ENCODE measurements around the gene DEK. TPM values are rescaled to one million over a fixed set of nuclear protein-coding genes. Genes with fewer than 3 reads are reported as not detected.
"Not testable (repeated sequence)": the region's sequence is repeated elsewhere in the genome, so short reads cannot be mapped to it uniquely, and the experiment has no call there.

The DEK gene
- total RNA-seq, 1 donor from 2014 or later, result 64.2 TPM

DNA sequence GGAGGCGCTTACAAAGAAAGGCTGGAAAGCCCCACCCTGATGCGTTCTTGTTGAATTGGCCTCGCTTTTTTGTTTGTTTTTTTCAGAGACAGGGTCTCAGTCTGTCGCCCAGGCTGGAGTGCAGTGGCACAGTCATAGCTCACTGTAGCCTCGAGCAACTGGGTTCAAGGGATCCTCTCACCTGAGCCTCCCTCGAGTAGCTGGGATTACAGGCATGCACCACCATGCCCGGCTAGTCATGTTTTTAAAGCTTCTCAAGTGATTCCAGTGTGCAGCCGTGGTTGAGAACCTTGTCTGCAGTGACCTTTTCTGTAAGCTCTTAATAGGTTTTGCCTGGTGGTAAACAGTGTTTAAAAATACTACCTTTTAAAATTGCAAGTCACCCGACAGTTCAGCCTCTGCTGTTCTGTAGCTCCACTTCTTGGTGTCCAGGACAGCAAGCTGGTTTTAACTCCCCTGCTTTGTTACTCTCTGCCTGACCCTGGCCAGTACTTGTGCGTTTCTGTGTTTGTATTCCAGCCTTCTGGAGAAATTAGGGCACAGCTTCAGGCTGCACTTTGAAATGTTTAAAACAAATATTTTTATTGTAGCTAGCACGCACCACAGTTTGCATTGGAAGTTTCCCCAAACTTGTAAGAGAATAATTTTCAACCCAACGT is 54.7 kb downstream of the DEK start:
- Histone ChIP-seq H3K4me1 (ENCODE audit: control insufficient read depth in 3 of 3, insufficient read depth in 3 of 3, low read length in 3 of 3) (no peaks in the 10 kb centered on the region), H3K9me3 (ENCODE audit: control insufficient read depth in 3 of 3, low read length in 3 of 3) (no peaks in the 10 kb centered on the region), H3K4me3 (ENCODE audit: low read length in 3 of 3) (no peak overlapping the region), H3K27ac (ENCODE audit: low read depth, low read length) (no peak overlapping the region), H3K9ac (ENCODE audit: low read depth in 1 of 3, low read length in 3 of 3) (no peak overlapping the region), H3K36me3 (ENCODE audit: control insufficient read depth in 3 of 3, insufficient read depth in 3 of 3, low read length in 3 of 3) (peaks cover 2 to 23% (median 21%) of the 10 kb centered on the region in 3 donors), H3K27me3 (ENCODE audit: control insufficient read depth in 3 of 3, insufficient read depth in 3 of 3, low read length in 3 of 3) (no peaks in the 10 kb centered on the region)

DNA sequence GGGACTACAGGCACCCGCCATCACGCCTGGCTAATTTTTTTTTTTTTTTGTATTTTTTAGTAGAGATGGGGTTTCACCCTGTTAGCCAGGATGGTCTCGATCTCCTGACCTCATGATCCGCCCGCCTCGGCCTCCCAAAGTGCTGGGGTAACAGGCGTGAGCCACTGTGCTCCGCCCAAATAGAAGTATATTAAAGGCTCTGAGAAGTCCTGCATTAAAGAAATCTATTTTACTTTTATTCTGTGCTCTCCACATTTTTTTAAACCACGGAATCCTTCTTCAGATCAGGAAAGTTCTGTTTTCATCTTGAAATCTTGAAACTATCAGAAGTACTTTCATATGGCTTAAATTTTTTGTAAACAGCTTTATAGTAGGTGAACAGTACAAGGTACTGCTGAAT is 55.6 kb downstream of the DEK start:
- H3K4me1 ChIP-seq (ENCODE audit: control insufficient read depth in 3 of 3, insufficient read depth in 3 of 3, low read length in 3 of 3); H3K27me3 ChIP-seq (ENCODE audit: control insufficient read depth in 3 of 3, insufficient read depth in 3 of 3, low read length in 3 of 3); H3K9me3 ChIP-seq (ENCODE audit: control insufficient read depth in 3 of 3, low read length in 3 of 3); H3K4me3 ChIP-seq (ENCODE audit: low read length in 3 of 3); H3K27ac ChIP-seq (ENCODE audit: low read depth, low read length); H3K9ac ChIP-seq (ENCODE audit: low read depth in 1 of 3, low read length in 3 of 3): not testable (repeated sequence)
- peaks cover 2 to 21% (median 20%) of the 10 kb centered on the region in 3 donors for H3K36me3 ChIP-seq (ENCODE audit: control insufficient read depth in 3 of 3, insufficient read depth in 3 of 3, low read length in 3 of 3)

DNA sequence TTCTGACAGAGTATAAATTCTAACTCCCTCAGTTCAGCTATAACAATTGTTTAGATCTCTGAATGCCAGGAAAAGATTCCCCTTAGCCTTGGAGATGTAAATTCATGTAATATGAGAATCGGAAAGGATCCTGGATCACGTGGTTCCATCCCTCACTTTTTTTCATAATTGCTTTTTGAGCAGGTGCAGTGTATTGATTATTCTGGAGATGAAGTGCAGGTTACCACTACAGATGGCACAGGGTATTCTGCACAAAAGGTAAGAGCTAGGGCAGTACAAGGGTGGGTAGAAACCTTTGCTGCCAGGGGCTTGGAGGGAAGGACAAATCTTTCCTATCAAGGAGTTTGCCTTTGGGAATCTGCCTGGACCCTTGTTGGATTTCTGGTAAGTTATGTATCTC is 56.4 kb downstream of the DEK start:
- H3K36me3 ChIP-seq (ENCODE audit: control insufficient read depth in 3 of 3, insufficient read depth in 3 of 3, low read length in 3 of 3), result peaks cover 4 to 20% (median 19%) of the 10 kb centered on the region in 3 donors

DNA sequence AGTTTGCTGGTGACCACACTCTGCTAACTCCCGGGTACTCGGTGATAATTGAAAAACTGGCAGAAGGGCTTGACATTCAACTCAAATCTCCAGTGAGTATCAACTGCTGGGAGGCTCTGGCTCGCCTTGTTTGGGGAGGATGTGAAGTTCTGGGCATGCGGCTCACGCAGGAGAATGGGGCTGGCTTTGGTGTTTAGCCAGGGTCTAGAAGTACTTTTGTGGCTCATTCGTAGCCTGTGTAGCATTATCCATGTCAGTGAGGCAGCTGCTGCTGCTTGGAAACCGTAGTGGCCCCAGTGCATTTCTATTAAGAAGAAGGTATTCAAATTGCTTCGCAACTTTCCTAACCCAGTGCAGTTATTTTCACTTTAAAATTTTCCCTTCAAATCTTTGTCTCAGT is 56.9 kb downstream of the DEK start:
- no peak overlapping the region for H3K9ac ChIP-seq (ENCODE audit: low read depth in 1 of 3, low read length in 3 of 3)
- H3K27me3 ChIP-seq (ENCODE audit: control insufficient read depth in 3 of 3, insufficient read depth in 3 of 3, low read length in 3 of 3), result no peaks in the 10 kb centered on the region
- H3K36me3 ChIP-seq (ENCODE audit: control insufficient read depth in 3 of 3, insufficient read depth in 3 of 3, low read length in 3 of 3), result peaks cover 5 to 22% (median 22%) of the 10 kb centered on the region in 3 donors
- no peak overlapping the region for H3K4me3 ChIP-seq (ENCODE audit: low read length in 3 of 3)
- no peak overlapping the region for H3K27ac ChIP-seq (ENCODE audit: low read depth, low read length)
- H3K4me1 ChIP-seq (ENCODE audit: control insufficient read depth in 3 of 3, insufficient read depth in 3 of 3, low read length in 3 of 3), result no peaks in the 10 kb centered on the region
- no peaks in the 10 kb centered on the region for H3K9me3 ChIP-seq (ENCODE audit: control insufficient read depth in 3 of 3, low read length in 3 of 3)

More for the DNA sequence above, 56.4 kb downstream of the DEK start:
- H3K4me3 ChIP-seq (ENCODE audit: low read length in 3 of 3), result no peak overlapping the region
- H3K27ac ChIP-seq (ENCODE audit: low read depth, low read length), result no peak overlapping the region
- no peaks in the 10 kb centered on the region for H3K27me3 ChIP-seq (ENCODE audit: control insufficient read depth in 3 of 3, insufficient read depth in 3 of 3, low read length in 3 of 3)
- H3K4me1 ChIP-seq (ENCODE audit: control insufficient read depth in 3 of 3, insufficient read depth in 3 of 3, low read length in 3 of 3), result no peaks in the 10 kb centered on the region
- no peaks in the 10 kb centered on the region for H3K9me3 ChIP-seq (ENCODE audit: control insufficient read depth in 3 of 3, low read length in 3 of 3)
- H3K9ac ChIP-seq (ENCODE audit: low read depth in 1 of 3, low read length in 3 of 3), result no peak overlapping the region

DNA sequence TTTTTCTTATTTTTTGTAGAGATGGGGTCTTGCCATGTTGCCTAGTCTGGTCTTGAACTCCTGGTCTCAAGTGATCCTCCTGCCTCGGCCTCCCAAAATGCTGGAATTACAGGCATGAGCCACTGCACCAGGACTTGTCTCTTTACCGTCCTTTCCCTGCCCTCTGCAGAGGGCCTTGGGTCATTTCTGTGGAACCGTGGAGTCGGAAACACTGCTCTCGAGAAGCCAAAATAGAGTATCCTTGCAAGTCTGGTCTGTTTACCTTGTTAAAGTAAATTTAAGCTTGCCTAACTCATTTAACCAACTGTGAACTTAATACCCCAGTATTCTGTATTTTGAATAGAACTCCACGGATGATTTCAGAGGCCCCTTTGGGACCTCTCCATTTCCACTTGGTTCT is 57.7 kb downstream of the DEK start:
- no peaks in the 10 kb centered on the region for H3K4me1 ChIP-seq (ENCODE audit: control insufficient read depth in 3 of 3, insufficient read depth in 3 of 3, low read length in 3 of 3)
- no peaks in the 10 kb centered on the region for H3K27me3 ChIP-seq (ENCODE audit: control insufficient read depth in 3 of 3, insufficient read depth in 3 of 3, low read length in 3 of 3)
- no peaks in the 10 kb centered on the region for H3K9me3 ChIP-seq (ENCODE audit: control insufficient read depth in 3 of 3, low read length in 3 of 3)
- no peak overlapping the region for H3K27ac ChIP-seq (ENCODE audit: low read depth, low read length)
- H3K4me3 ChIP-seq (ENCODE audit: low read length in 3 of 3), result no peak overlapping the region
- H3K36me3 ChIP-seq (ENCODE audit: control insufficient read depth in 3 of 3, insufficient read depth in 3 of 3, low read length in 3 of 3), result peaks cover 6 to 24% (median 22%) of the 10 kb centered on the region in 3 donors
- H3K9ac ChIP-seq (ENCODE audit: low read depth in 1 of 3, low read length in 3 of 3), result no peak overlapping the region

DNA sequence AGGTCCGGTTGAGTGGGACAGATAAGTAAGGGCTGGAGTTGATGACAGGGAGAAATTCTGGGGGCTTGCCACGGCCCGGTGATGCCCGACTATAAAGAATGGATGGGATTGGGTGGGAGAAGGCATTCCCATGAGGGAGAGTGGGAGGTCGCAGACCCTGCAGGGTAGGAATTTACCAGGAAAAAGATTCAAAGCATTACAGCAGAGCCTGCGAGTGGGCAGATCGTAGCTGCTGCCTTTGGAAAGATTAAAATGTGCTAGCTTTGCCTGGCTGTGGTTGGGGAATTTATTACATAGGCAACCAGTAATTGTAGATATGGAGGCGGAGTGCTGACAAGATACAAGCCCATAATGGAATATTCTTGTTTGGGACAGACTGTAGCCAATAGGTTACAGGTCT is 59.6 kb downstream of the DEK start:
- no peaks in the 10 kb centered on the region for H3K9me3 ChIP-seq (ENCODE audit: control insufficient read depth in 3 of 3, low read length in 3 of 3)
- peaks cover 10 to 33% (median 31%) of the 10 kb centered on the region in 3 donors for H3K36me3 ChIP-seq (ENCODE audit: control insufficient read depth in 3 of 3, insufficient read depth in 3 of 3, low read length in 3 of 3)
- no peak overlapping the region for H3K4me3 ChIP-seq (ENCODE audit: low read length in 3 of 3)
- H3K27me3 ChIP-seq (ENCODE audit: control insufficient read depth in 3 of 3, insufficient read depth in 3 of 3, low read length in 3 of 3), result no peaks in the 10 kb centered on the region
- H3K4me1 ChIP-seq (ENCODE audit: control insufficient read depth in 3 of 3, insufficient read depth in 3 of 3, low read length in 3 of 3), result no peaks in the 10 kb centered on the region
- H3K27ac ChIP-seq (ENCODE audit: low read depth, low read length), result no peak overlapping the region
- no peak overlapping the region for H3K9ac ChIP-seq (ENCODE audit: low read depth in 1 of 3, low read length in 3 of 3)

DNA sequence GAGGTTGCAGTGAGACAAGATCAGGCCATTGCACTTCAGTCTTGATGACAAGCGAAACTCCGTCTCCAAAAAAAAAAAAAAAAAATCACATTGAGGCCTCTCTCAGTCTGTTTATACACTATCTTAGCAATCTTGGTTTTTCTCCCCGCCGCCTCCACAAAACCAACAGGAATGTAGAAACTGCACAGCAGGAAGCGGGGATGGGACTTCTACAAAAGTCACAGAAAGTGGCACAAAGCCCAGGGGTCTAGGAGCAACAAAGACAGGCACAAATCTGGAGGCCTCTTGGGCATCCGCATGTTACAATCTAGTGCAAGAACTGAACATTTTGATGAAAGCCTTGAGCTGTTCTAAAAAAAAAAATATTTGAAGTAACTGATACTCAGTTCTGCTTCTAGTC is 60.5 kb downstream of the DEK start:
- Histone ChIP-seq H3K9ac (ENCODE audit: low read depth in 1 of 3, low read length in 3 of 3) (no peak overlapping the region), H3K36me3 (ENCODE audit: control insufficient read depth in 3 of 3, insufficient read depth in 3 of 3, low read length in 3 of 3) (peaks cover 13 to 31% (median 30%) of the 10 kb centered on the region in 3 donors), H3K4me1 (ENCODE audit: control insufficient read depth in 3 of 3, insufficient read depth in 3 of 3, low read length in 3 of 3) (no peaks in the 10 kb centered on the region), H3K27ac (ENCODE audit: low read depth, low read length) (no peak overlapping the region), H3K27me3 (ENCODE audit: control insufficient read depth in 3 of 3, insufficient read depth in 3 of 3, low read length in 3 of 3) (no peaks in the 10 kb centered on the region), H3K4me3 (ENCODE audit: low read length in 3 of 3) (no peak overlapping the region), H3K9me3 (ENCODE audit: control insufficient read depth in 3 of 3, low read length in 3 of 3) (no peaks in the 10 kb centered on the region)

DNA sequence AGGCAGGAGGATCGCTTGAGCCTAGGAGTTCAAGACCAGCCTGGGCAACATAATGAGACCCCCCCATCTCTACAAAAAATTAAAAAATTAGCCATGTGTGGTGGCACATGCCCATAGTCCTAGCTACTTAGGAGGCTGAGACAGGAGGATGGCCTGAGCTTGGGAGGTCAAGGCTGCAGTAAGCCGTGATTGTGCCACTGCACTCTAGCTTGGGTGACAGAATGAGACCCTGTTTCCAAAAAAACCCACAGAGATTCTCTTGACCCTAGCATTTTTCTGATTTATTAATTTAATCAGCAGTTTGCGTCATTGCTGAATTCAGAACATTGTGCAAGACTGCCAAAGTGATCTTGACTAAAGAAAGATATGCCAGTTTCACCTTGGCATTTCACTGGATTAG is 72.3 kb downstream of the DEK start:
- H3K4me1 ChIP-seq (ENCODE audit: control insufficient read depth in 3 of 3, insufficient read depth in 3 of 3, low read length in 3 of 3), result no peaks in the 10 kb centered on the region
- no peak overlapping the region for H3K27ac ChIP-seq (ENCODE audit: low read depth, low read length)
- no peak overlapping the region for H3K9ac ChIP-seq (ENCODE audit: low read depth in 1 of 3, low read length in 3 of 3)
- H3K27me3 ChIP-seq (ENCODE audit: control insufficient read depth in 3 of 3, insufficient read depth in 3 of 3, low read length in 3 of 3), result no peaks in the 10 kb centered on the region
- peaks cover 6 to 24% (median 14%) of the 10 kb centered on the region in 3 donors for H3K36me3 ChIP-seq (ENCODE audit: control insufficient read depth in 3 of 3, insufficient read depth in 3 of 3, low read length in 3 of 3)
- H3K9me3 ChIP-seq (ENCODE audit: control insufficient read depth in 3 of 3, low read length in 3 of 3), result no peaks in the 10 kb centered on the region
- H3K4me3 ChIP-seq (ENCODE audit: low read length in 3 of 3), result no peak overlapping the region

DNA sequence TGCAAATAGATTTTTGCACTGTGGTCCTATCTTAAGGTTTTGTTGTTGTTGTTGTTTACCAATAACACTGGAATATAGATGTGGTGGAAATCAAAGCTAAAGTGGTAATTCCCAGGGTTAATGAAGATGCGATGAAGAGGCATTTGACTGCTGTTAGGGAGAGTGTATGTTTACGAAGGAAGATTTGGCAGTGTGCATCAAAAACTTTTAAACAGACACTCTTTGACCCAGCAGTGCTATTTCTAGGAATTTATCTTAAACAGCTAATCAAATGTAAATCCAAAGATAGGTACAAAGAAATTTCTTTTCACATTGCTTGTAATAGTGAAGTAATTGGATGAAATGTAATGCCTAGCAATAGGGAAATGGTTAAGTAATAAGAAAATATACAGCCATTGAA is 75.1 kb downstream of the DEK start:
- no peaks in the 10 kb centered on the region for H3K27me3 ChIP-seq (ENCODE audit: control insufficient read depth in 3 of 3, insufficient read depth in 3 of 3, low read length in 3 of 3)
- H3K4me1 ChIP-seq (ENCODE audit: control insufficient read depth in 3 of 3, insufficient read depth in 3 of 3, low read length in 3 of 3), result no peaks in the 10 kb centered on the region
- H3K9me3 ChIP-seq (ENCODE audit: control insufficient read depth in 3 of 3, low read length in 3 of 3), result no peaks in the 10 kb centered on the region
- no peak overlapping the region for H3K4me3 ChIP-seq (ENCODE audit: low read length in 3 of 3)
- peaks cover 6 to 19% (median 13%) of the 10 kb centered on the region in 3 donors for H3K36me3 ChIP-seq (ENCODE audit: control insufficient read depth in 3 of 3, insufficient read depth in 3 of 3, low read length in 3 of 3)
- no peak overlapping the region for H3K9ac ChIP-seq (ENCODE audit: low read depth in 1 of 3, low read length in 3 of 3)
- no peak overlapping the region for H3K27ac ChIP-seq (ENCODE audit: low read depth, low read length)

DNA sequence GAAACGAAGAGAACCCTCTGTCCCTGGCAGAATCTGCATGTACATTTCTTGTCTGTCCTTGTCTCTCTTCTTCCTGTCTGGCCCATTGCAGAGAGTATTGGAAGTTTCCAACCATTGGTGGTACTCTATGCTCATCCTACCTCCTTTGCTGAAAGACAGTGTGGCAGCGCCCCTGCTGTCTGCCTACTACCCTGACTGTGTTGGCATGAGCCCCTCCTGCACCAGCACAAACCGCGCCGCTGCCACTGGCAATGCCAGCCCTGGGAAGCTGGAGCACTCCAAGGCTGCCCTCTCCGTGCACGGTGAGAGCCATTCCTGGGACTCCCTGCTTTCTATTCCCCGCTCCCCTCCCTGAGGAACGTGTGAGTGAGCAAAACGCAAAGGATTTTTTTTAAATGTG is 76.6 kb downstream of the DEK start:
- H3K9ac ChIP-seq (ENCODE audit: low read depth in 1 of 3, low read length in 3 of 3), result no peak overlapping the region
- no peaks in the 10 kb centered on the region for H3K9me3 ChIP-seq (ENCODE audit: control insufficient read depth in 3 of 3, low read length in 3 of 3)
- H3K27ac ChIP-seq (ENCODE audit: low read depth, low read length), result no peak overlapping the region
- H3K4me1 ChIP-seq (ENCODE audit: control insufficient read depth in 3 of 3, insufficient read depth in 3 of 3, low read length in 3 of 3), result no peaks in the 10 kb centered on the region
- H3K4me3 ChIP-seq (ENCODE audit: low read length in 3 of 3), result no peak overlapping the region
- peaks cover 6 to 19% (median 13%) of the 10 kb centered on the region in 3 donors for H3K36me3 ChIP-seq (ENCODE audit: control insufficient read depth in 3 of 3, insufficient read depth in 3 of 3, low read length in 3 of 3)
- H3K27me3 ChIP-seq (ENCODE audit: control insufficient read depth in 3 of 3, insufficient read depth in 3 of 3, low read length in 3 of 3), result no peaks in the 10 kb centered on the region
